Inferior parietal cortex (tissue), 1 donor: ENCODE data around the gene ZKSCAN4.

ENCODE experiments used
- DNase-seq: peaks from one replicate; pipeline ENCODE4 v3.0.0-alpha.2; 2016; ENCODE audit errors: extremely low spot score

Gene ZKSCAN4

GRCh38 chr6:28250747-28251146 is 1.3 kb downstream of the ZKSCAN4 start:
- no peak for DNase-seq

- DNase-seq, result no peak
Observed at GRCh38 chr6:28248916-28249315, 3.2 kb downstream of the ZKSCAN4 start.

DNA sequence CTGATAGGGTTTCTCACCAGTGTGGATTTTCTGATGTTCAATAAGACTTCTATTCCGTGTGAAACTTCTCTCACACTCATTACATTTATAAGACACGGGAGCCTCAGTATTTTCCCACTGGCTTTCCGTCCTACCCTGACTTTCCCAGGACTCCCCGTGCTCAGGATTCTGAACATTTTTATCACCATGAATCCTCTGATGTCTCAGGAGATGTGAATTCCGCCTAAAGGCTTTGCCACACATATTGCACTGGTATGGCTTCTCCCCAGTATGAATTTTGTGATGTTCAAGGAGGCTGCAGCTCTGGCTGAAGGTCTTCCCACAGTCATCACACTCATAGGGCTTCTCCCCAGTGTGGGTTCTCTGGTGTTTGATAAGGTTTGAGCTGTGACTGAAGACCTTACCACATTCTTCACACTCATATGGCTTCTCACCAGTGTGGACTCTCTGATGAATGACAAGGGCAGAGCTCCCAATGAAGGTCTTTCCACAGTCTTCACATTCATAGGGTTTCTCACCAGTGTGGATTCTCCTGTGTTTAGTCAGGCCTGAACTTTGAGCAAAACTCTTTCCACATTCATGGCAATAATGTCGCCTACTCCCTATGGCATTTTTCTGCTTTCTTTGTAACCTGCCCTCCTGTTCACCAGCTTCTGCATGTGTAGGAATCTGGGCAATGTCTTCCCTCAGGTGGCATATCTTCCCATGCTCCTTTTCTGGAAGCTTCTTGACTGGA is 6.7 kb downstream of the ZKSCAN4 start:
- DNase-seq, result no peak

DNA sequence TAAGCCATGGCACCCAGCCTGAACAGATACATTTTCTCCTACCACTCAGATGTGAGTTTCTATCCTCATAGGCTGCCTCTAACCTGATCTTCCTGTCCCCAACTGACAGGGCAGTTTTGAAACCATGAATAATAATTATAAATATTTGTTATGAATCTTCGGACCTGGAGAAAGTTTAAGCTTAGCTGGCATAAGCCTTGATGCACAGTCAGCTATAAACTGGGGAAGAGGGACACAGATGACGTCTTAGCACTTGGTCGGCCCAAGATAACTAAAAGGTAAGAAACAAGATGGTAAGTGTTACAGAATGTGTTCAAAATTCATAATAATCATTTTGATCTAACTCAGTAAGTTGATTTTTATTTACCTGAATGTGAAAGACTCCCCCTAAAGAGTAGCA is 8.1 kb downstream of the ZKSCAN4 start:
- DNase-seq, result no peak

GRCh38 chr6:28240471-28240870 is 11.6 kb downstream of the ZKSCAN4 start:
- no peak for DNase-seq

DNA sequence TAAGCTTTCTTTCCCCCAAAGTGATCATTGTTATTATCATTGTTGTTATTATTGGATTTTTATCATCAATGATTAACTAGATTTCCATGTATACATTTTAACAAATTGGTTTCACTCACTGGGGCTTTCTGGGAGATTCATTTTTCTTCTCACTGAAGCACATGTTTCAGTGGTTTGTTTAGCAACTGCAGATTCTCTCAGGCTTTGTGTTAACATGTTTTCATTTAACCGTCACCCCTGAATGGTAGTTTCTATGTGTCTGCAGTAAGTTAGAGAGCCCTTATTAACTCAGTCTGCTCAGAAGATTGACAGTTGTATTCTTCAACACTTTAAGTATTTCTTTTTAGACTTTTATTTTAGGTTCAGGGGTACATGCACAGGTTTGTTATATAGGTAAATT is 12.4 kb downstream of the ZKSCAN4 start:
- DNase-seq, result no peak

- no peak for DNase-seq
Observed at GRCh38 chr6:28235912-28236452, 16.1 kb downstream of the ZKSCAN4 start.

DNA sequence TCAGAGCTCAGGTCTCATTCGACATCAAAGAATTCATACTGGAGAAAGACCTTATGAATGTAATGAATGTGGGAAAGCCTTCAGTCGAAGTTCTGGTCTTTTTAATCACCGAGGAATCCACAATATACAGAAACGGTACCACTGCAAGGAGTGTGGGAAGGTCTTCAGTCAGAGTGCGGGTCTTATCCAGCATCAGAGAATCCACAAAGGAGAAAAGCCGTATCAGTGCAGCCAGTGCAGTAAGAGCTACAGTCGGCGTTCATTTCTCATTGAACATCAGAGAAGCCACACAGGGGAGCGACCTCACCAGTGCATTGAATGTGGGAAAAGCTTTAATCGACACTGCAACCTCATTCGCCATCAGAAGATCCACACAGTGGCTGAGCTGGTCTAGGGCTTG is 19.3 kb downstream of the ZKSCAN4 start:
- DNase-seq, result no peak

DNA sequence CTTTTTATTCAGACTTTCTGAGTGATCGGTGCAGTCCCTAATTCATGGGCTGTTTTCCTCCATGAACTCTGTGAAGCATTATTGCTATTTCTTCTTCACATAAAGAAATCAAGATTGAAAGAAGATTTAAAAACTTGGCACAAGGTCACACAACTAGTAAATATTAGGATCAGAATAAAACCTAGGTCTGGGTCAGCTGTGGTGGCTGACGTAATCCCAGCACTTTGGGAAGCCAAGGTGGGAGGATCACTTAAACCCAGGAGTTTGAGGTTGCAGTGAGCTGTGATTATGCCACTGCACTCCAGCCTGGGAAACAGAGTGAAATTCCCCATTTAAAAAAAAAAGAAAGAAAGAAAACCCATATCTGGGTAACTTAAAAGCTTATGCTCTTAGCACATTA is 25.6 kb downstream of the ZKSCAN4 start:
- DNase-seq, result no peak

- DNase-seq, result peak; percentile 76
Observed at GRCh38 chr6:28225056-28225834, 26.8 kb downstream of the ZKSCAN4 start, which contains the start of gene ZSCAN9. Gene ZSCAN9, plus strand, starts transcription at chr6:28225275. Its CDS starts 1,810 bp downstream, at chr6:28227085.

DNA sequence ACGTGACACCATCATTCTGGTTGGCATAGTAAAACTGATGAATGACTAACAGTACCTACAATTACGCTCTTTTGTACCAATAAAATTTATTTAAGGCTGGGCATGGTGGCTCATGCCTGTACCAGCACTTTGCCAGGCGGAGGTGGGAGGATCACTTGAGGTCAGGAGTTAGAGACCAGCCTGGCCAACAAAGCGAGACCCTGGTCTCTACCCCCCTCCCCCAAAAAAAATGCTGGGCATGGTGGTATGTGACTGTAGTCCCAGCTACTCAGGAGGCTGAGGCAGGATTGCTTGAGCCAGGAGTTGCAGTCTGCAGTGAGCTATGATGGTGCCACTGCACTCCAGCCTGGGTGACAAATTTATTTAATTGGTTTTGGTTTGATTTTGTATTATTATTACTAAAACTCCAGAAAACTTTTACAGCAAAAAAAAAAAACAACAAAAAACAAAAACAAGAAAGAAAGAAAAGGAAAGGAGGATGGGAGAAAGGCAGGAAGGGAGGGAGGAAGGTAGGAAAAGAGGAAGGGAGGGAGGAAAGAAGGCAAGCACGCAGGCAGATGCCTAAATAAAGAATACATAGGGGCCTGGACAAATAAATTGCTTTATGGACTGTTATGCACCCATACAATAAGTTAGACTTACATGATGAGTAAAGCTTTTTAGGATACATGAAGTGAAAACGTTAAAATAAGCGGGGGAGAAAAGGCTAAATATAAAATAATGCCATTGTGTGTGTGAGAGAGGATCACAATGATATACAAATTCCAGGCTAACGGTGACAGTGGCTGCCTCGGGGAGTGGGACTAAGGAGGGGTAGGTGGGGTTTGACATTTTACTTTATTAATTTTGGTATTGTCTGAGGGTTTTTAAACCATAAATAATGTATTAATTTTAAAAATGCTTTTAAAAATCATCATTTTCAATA is 27.7 kb downstream of the ZKSCAN4 start:
- no peak for DNase-seq

GRCh38 chr6:28220257-28221133 is 31.6 kb downstream of the ZKSCAN4 start:
- no peak for DNase-seq

DNA sequence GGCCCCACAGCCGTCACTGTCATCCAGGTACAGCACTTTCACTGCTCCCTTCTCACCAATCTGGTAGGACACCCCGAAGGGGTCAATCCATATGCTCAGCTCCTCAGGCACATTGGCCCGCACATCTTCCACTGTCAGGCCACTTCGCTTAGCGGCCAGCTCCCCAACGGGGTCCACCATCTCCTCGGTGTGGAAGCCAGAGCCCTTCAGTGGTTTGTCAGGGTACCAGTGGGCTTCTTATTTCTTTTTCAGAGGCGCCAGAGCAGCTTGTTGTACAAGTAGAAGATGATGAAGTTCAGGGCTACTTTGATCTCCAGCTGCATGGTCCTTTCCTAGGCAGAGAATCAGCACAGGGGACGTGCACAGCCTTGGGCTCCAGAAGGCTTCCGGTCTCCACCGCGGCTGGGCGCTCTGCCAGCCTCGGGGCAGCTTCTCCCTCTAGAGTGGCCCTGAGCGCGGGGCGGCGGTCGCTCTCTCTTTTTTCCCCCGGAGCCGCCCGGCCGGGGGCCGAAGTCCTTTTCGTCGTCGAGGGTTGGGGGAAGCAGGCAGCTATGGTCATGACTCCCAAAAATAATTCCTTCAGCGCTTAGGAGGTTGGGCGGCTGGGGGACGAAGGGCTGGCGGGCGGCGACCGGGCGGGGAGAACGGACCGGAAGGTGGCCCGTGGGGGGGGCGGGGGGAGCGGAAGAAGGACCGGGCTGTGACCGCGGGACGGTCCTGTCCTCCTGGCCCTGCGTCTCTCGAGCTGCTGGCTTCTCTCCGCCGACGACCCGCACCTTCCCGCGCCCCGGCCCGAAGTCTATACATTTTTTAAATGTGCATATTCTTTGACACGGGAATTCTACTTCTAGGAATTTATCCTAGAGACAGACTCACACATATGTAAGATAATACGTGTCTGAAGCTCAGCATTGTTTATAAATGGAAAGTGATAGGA is 33.5 kb downstream of the ZKSCAN4 start:
- peak; percentile 52 for DNase-seq

DNA sequence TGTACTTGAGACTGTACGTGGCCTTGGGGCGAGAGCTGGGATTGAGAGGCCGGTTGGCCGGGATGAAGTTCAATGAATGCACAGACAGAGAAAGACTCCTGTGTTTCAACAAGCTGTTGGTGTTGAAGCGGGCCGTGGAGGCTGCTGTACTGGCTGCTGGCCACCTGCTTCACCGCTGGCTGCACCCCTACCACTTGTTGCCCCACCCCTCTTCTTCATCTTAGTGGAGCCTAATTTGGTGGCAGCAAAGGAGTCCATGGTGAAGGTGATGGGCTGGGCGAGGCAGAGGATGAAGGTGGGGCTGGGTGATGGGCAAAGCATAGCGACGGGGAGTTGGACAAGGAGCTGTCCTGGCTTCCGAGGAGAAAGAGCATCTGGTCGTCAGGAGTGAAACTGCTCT is 34.2 kb downstream of the ZKSCAN4 start:
- no peak for DNase-seq

- DNase-seq, result no peak
Observed at GRCh38 chr6:28215425-28215824, 36.6 kb downstream of the ZKSCAN4 start.

GRCh38 chr6:28213213-28213523 is 38.9 kb downstream of the ZKSCAN4 start:
- DNase-seq, result no peak

GRCh38 chr6:28212510-28213212 is 39.4 kb downstream of the ZKSCAN4 start:
- DNase-seq, result peak; percentile 54

DNA sequence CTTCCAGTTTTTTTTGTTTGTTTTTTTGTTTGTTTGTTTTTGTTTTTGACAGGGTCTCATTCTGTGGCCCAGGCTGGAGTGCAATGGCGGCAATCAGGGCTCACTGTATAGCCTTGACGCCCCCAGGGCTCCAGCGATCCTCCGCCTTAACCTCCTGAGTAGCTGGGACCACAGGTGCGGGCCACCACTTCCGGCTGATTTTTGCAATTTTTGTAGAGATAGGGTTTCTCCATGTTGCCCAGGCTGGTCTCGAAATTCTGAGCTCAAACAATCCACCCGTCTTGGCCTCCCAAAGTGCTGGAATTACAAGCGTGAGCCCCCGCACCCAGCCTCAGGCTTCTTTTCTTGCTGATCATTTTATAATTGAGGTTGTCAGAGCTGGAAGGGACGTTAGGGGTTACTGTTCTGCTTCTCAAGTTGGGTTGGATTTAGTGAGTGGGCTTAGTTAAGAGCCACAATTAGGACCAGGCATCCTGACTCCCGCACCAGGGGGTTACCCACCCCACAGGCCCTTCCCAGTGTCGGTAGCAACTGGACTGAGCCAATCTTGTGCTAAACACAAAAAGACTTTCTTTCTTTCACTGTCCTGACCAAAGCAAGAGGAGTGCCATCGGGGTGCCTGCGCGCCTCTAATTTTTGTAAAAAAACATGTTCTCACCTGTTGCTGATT is 40.1 kb downstream of the ZKSCAN4 start:
- no peak for DNase-seq
